ENCODE measurements around the gene GRM5.

- TF ChIP-seq CTCF (conservative IDR thresholded peaks at IDR 0.05; ENCODE audit: low read depth, low read length) (no peak), EZH2 (IDR thresholded peaks at IDR 0.05; ENCODE audit: low read length, unreplicated experiment) (no peak), EZH2phosphoT487 (IDR thresholded peaks at IDR 0.05; ENCODE audit: borderline replicate concordance, low read length) (no peak)
These were observed 410.6 kb downstream of the GRM5 start for GRCh38 chr11:88655196-88655595.

Measured in PC-3 (cell line).